HCT116 (cell line): ENCODE measurements around the gene DNTT. TPM values are rescaled to one million over a fixed set of nuclear protein-coding genes. Genes with fewer than 3 reads are reported as not detected.

Source experiments
- ATAC-seq: fragments of 200-7000 bp; cut with Tn5 transposase; 2 replicates; pipeline ENCODE4 v1.9.1; 2020; ENCODE audit warnings: mild to moderate bottlenecking, moderate library complexity
- BruUV-seq: library from RNA; stranded (reverse); fragments of 400-500 nt; replicated peaks from 2 replicates; lab custom pipeline; 2021; lab: Mats Ljungman, UMichigan
- CTCF ChIA-PET: fragments of 300-600 bp; sonication (Branson Sonifier 250); formaldehyde crosslinking; loops from one replicate; lab custom pipeline; 2021; ENCODE audit warnings: antibody characterized with exemption; lab: Charles Lee
- POLR2A ChIA-PET: fragments of 300-600, 350-600 bp; sonication (Branson Sonifier 250); formaldehyde crosslinking; loops from one replicate; lab custom pipeline; 2021; ENCODE audit warnings: antibody characterized with exemption; lab: Charles Lee
- RAD21 ChIA-PET, 2 experiments: fragments of 300-600 bp; sonication (Branson Sonifier 250); formaldehyde crosslinking; loops; one replicate each; lab custom pipeline; 2023; ENCODE audit warnings: low total read pairs in 2 of 2; ENCODE audit not compliant: uncharacterized antibody in 2 of 2, unreplicated experiment in 2 of 2, low non-redundant PET in 1 of 2; lab: Charles Lee
- DNase-seq: peaks from one replicate; pipeline ENCODE4 v3.0.0-alpha.2; 2010; ENCODE audit warnings: low read depth, low spot score
- H2AFZ ChIP-seq: fragments of 200-600 bp; shearing (Covaris generic), sonication (generic); 2 replicates; pipeline ENCODE4 v1.6.1; 2017; ENCODE audit warnings: low read depth, mixed run types, mixed read lengths, antibody characterized with exemption, low read length; ENCODE audit not compliant: poor library complexity, severe bottlenecking
- H3K27ac ChIP-seq: 2 replicates; pipeline ENCODE4 v1.5.1; 2012; ENCODE audit warnings: low read depth, low read length
- H3K27me3 ChIP-seq: fragments of 200-600 bp; sonication (generic); 2 replicates; pipeline ENCODE4 v1.6.1; 2016; ENCODE audit warnings: mixed run types, low read length, mixed read lengths; ENCODE audit not compliant: insufficient read depth
- H3K36me3 ChIP-seq, 2 experiments: fragments of 200-500 bp in 1 of 2; fragments of 200-600 bp in 1 of 2; sonication (Bioruptor generic) in 1 of 2; sonication (generic) in 1 of 2; 2 replicates each; pipeline versions ENCODE4 v1.5.1 to v1.6.1; 2014 to 2016; ENCODE audit warnings: low read length in 2 of 2, inconsistent platforms in 1 of 2, mixed read lengths in 1 of 2, mixed run types in 1 of 2; ENCODE audit not compliant: insufficient read depth in 2 of 2, control insufficient read depth in 1 of 2
- H3K4me1 ChIP-seq, 2 experiments: fragments of 200-600 bp in 1 of 2; sonication (generic) in 1 of 2; 2 replicates each; pipeline versions ENCODE4 v1.5.1 to v1.6.1; 2012 to 2017; ENCODE audit warnings: low read length in 2 of 2, inconsistent platforms in 1 of 2, mild to moderate bottlenecking in 1 of 2, mixed read lengths in 1 of 2, mixed run types in 1 of 2, moderate library complexity in 1 of 2; ENCODE audit not compliant: insufficient read depth in 2 of 2, control insufficient read depth in 1 of 2
- H3K4me2 ChIP-seq: fragments of 200-600 bp; sonication (generic); 2 replicates; pipeline ENCODE4 v1.6.1; 2017; ENCODE audit warnings: mixed run types, low read length, mixed read lengths
- H3K4me3 ChIP-seq, 2 experiments: fragments of 200-600 bp in 1 of 2; sonication (generic) in 1 of 2; replicated peaks in 1 of 2; 2 replicates each; pipeline ENCODE4 v1.5.1; 2011 to 2016; ENCODE audit warnings: low read length in 2 of 2, control low read depth in 1 of 2, low read depth in 1 of 2, mild to moderate bottlenecking in 1 of 2, mixed read lengths in 1 of 2, mixed run types in 1 of 2
- H3K79me2 ChIP-seq: fragments of 200-600 bp; sonication (generic); 2 replicates; pipeline ENCODE4 v1.6.1; 2017; ENCODE audit warnings: mild to moderate bottlenecking, mixed run types, low read length, moderate library complexity, mixed read lengths; ENCODE audit not compliant: insufficient read depth
- H3K9ac ChIP-seq: fragments of 200-600 bp; sonication (generic); 2 replicates; pipeline ENCODE4 v1.6.1; 2016; ENCODE audit warnings: low read length, mixed read lengths
- H3K9me2 ChIP-seq: fragments of 200-600 bp; sonication (generic), shearing (Covaris generic); 2 replicates; pipeline ENCODE4 v1.6.1; 2017; ENCODE audit warnings: mixed run types, mild to moderate bottlenecking, moderate library complexity; ENCODE audit not compliant: insufficient read depth
- H3K9me3 ChIP-seq, 2 experiments: fragments of 200-500 bp in 1 of 2; fragments of 200-600 bp in 1 of 2; sonication (Bioruptor generic) in 1 of 2; sonication (generic) in 1 of 2; 2 replicates each; pipeline ENCODE4 v1.6.1; 2014 to 2017; ENCODE audit warnings: low read length in 2 of 2, mixed read lengths in 2 of 2, inconsistent platforms in 1 of 2, low read depth in 1 of 2, mild to moderate bottlenecking in 1 of 2, mixed run types in 1 of 2, moderate library complexity in 1 of 2; ENCODE audit not compliant: control insufficient read depth in 1 of 2, insufficient read depth in 1 of 2
- H4K20me1 ChIP-seq: fragments of 200-600 bp; sonication (generic), shearing (Covaris generic); 2 replicates; pipeline ENCODE4 v1.6.1; 2017; ENCODE audit warnings: mixed run types, mild to moderate bottlenecking, moderate library complexity; ENCODE audit not compliant: insufficient read depth
- CTCF ChIP-seq, 3 experiments: fragments of 200-600 bp in 1 of 3; sonication (generic) in 1 of 3; IDR thresholded peaks in 2 of 3; conservative IDR thresholded peaks in 1 of 3; 2 replicates each; pipeline ENCODE4 v1.5.1; 2012 to 2017; ENCODE audit warnings: low read depth in 2 of 3, low read length in 2 of 3, antibody characterized with exemption in 1 of 3, borderline replicate concordance in 1 of 3, control low read depth in 1 of 3, mild to moderate bottlenecking in 1 of 3, mixed read lengths in 1 of 3, mixed run types in 1 of 3, moderate library complexity in 1 of 3; ENCODE audit not compliant: insufficient read depth in 1 of 3
- EGR1 ChIP-seq: IDR thresholded peaks from 2 replicates; pipeline ENCODE4 v1.6.1; 2012; ENCODE audit warnings: low read depth
- MAX ChIP-seq: IDR thresholded peaks from 2 replicates; pipeline ENCODE4 v1.6.1; 2012
- RAD21 ChIP-seq: IDR thresholded peaks from 2 replicates; pipeline ENCODE4 v1.6.1; 2012; ENCODE audit warnings: low read depth, mild to moderate bottlenecking
- SP1 ChIP-seq: IDR thresholded peaks from 2 replicates; pipeline ENCODE4 v1.6.1; 2012; ENCODE audit warnings: low read depth
- intact Hi-C: fragments of 100-400 bp; cut with micrococcal nuclease; formaldehyde crosslinking; loops from 2 replicates; pipeline ENCODE4 v1.10.0; 2022
- total RNA-seq: library from RNA; stranded (reverse); gene quantifications from one replicate; pipeline ENCODE4 v1.2.1, GENCODE V29; 2021; ENCODE audit not compliant: unreplicated experiment

DNTT gene
- total RNA-seq, 1 experiment from 2014 or later: not detected

GRCh38 chr10:96317067-96317833, 13.0 kb downstream of the DNTT start:
- H3K9me3 ChIP-seq: no peaks in the 10 kb centered on the region
- H3K4me3 ChIP-seq: no peak overlapping the region
- H3K9me2 ChIP-seq: no peaks in the 10 kb centered on the region
- no peaks in the 10 kb centered on the region for H3K27me3 ChIP-seq
- ChIA-PET RAD21 (interaction anchor here in 1 of 2 experiments (0.7 kb wide), 1 partner anchor 88 kb away, joined by 3 read pairs; no protein-coding TSS in a partner anchor), CTCF (interaction anchor here (1.2 to 2.1 kb wide), 3 partner anchors 17 to 300 kb away, joined by 4 to 8 read pairs (median 4); no protein-coding TSS in a partner anchor), POLR2A (no interaction called here)
- H3K4me1 ChIP-seq: no peaks in the 10 kb centered on the region
- ATAC-seq: peak; percentile 70
- H3K79me2 ChIP-seq: no peaks in the 10 kb centered on the region
- H4K20me1 ChIP-seq: no peaks in the 10 kb centered on the region
- BruUV-seq: no TSS peak
- DNase-seq: no peak
- no peak overlapping the region for H2AFZ ChIP-seq
- intact Hi-C loops: no loop called here
- no peak overlapping the region for H3K27ac ChIP-seq
- no peaks in the 10 kb centered on the region for H3K36me3 ChIP-seq
- TF ChIP-seq EGR1: no peak
- TF ChIP-seq MAX: no peak
- peak; percentile 20; the same call in 1 of the 2 replicates for TF ChIP-seq RAD21
- TF ChIP-seq SP1: no peak
- peak in 1 of 3 experiments; percentile 25; a peak in 1 of 6 replicates for TF ChIP-seq CTCF (IDR thresholded peaks at IDR 0.05 in 2 of 3, conservative IDR thresholded peaks at IDR 0.05 in 1 of 3; ENCODE audit: borderline replicate concordance in 1 of 3, insufficient read depth in 1 of 3, low read depth in 2 of 3, low read length in 2 of 3)
- H3K4me2 ChIP-seq: no peak overlapping the region
- no peak overlapping the region for H3K9ac ChIP-seq
